ENCODE data around the gene C3orf22. TPM values are rescaled to one million over a fixed set of nuclear protein-coding genes. Genes with fewer than 3 reads are reported as not detected.

C3orf22 gene
- total RNA-seq, 1 donor from 2014 or later, result not detected

DNA sequence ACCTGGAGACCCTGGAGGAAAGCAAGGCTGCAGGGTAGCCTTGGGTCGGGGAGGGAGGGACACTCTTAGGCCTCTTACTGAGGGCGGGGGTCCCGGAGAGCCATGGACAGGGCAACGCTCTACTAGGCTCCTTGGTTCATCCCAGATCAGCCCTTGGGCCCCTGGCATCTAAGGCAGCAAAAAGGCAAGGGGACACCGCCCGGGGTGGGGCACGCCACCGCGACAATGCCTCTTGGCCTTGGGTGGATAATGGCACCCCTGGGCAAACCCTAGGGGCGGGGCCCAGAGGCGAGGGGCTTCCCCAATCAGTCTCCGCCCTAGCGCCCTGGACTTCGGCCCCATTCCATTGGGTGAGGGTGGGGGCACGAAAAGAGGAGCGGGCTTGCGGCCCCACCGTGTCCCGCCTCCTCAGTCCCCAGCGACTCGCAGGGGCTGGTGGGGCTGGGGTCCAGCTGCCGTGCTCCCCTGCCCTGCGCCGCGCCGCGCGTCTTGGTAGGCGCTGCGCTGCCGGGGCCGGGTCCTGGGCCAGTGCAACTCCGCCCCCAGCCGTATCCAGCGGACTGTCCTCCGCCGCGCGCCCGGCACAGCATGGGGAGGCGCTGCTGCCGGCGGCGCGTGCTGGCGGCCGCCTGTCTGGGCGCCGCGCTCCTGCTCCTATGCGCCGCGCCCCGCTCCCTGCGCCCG lies 34.8 kb downstream of the C3orf22 start, which contains the start of gene CHST13:
TSS of gene CHST13 (plus strand) at position 411 of the 684 bp plus-strand sequence. CDS start at position 589, 178 bp downstream.
- peak; percentile 47 for DNase-seq (ENCODE audit: low read depth, low spot score)
- no peaks in the 10 kb centered on the region for H3K36me3 Mint-ChIP-seq (ENCODE audit: low read depth)
- TF ChIP-seq, protein P1, sequence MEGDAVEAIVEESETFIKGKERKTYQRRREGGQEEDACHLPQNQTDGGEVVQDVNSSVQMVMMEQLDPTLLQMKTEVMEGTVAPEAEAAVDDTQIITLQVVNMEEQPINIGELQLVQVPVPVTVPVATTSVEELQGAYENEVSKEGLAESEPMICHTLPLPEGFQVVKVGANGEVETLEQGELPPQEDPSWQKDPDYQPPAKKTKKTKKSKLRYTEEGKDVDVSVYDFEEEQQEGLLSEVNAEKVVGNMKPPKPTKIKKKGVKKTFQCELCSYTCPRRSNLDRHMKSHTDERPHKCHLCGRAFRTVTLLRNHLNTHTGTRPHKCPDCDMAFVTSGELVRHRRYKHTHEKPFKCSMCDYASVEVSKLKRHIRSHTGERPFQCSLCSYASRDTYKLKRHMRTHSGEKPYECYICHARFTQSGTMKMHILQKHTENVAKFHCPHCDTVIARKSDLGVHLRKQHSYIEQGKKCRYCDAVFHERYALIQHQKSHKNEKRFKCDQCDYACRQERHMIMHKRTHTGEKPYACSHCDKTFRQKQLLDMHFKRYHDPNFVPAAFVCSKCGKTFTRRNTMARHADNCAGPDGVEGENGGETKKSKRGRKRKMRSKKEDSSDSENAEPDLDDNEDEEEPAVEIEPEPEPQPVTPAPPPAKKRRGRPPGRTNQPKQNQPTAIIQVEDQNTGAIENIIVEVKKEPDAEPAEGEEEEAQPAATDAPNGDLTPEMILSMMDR (conservative IDR thresholded peaks at IDR 0.05), result no peak
- H3K4me1 Mint-ChIP-seq, result peaks cover 11% of the 10 kb centered on the region
- no peaks in the 10 kb centered on the region for H3K9me3 Mint-ChIP-seq
- H3K27ac Mint-ChIP-seq (ENCODE audit: unreplicated experiment), result no peak within 1 kb of the TSS
- H3K27me3 Mint-ChIP-seq (ENCODE audit: low read depth), result peaks cover 39% of the 10 kb centered on the region
- peak within 1 kb of the TSS; percentile 68 for H3K4me3 Mint-ChIP-seq

DNA sequence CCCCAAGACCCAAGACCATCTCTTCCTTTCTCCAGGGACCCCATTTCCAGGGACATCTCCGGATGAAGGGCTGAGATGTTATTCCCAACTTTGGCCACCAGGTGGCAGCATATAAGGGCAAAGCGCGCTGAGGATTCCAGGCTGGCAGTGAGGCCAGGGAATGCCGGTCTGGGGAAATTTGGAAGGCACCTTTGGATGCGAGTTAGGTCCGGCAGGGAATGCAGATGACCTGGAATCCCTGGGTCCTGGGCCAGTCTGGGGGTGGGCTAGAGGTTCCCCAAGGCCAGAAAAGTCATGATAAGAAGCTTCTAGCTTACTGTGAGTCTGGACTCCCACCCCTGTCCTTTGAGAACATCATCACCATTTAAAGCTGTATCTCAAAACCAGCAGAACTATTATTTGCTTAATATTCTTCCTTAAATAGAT lies 36.4 kb downstream of the C3orf22 start:
- Mint-ChIP-seq H3K27me3 (ENCODE audit: low read depth) (peaks cover 33% of the 10 kb centered on the region), H3K9me3 (no peaks in the 10 kb centered on the region), H3K36me3 (ENCODE audit: low read depth) (no peaks in the 10 kb centered on the region), H3K4me3 (peak overlapping the region; percentile 54), H3K4me1 (peaks cover 13% of the 10 kb centered on the region), H3K27ac (ENCODE audit: unreplicated experiment) (no peak overlapping the region)
- peak; percentile 75 for DNase-seq (ENCODE audit: low read depth, low spot score)
- TF ChIP-seq, protein P1 (conservative IDR thresholded peaks at IDR 0.05), result peak; percentile 88

DNA sequence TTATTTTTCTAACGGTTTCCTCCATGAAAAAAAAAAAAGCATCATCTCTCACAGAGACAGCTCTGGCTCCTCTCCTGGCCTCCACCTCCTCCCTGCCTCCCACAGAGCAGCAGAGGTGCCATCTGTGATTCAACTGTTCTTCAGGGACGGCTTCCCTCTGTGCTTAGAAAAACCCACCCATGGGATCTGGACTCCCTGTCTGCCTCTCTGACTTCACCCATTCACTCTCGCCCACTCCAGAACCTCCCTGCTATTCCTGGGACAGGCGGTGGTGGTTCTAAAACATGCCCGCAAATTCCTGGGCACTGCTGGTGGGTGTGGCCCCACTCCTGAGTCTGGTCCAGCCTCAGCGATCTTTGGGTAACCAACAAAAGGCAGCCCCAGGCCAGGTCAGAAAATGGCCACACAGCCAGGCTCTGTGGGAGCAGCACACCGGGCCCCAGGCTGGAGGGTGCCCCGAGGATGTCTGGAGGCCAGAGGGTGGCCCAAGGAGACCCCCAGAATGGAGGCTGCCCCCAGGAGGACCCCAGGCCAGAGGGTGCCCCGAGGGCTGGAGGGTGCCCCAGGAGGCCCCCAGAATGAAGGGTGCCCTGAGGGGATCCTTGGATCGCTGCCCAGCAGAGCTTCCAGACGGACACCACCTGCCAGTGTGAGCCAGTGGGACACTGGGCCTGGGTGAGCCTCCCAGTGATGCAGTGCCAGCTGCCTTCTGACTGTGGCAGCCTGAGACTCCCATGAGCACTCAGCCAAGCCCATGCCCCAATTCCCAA lies 37.4 kb downstream of the C3orf22 start:
- no peak overlapping the region for H3K4me3 Mint-ChIP-seq
- H3K4me1 Mint-ChIP-seq, result peaks cover 13% of the 10 kb centered on the region
- TF ChIP-seq, protein P1 (conservative IDR thresholded peaks at IDR 0.05), result no peak
- H3K27me3 Mint-ChIP-seq (ENCODE audit: low read depth), result peaks cover 33% of the 10 kb centered on the region
- DNase-seq (ENCODE audit: low read depth, low spot score), result no peak
- H3K9me3 Mint-ChIP-seq, result no peaks in the 10 kb centered on the region
- no peak overlapping the region for H3K27ac Mint-ChIP-seq (ENCODE audit: unreplicated experiment)
- H3K36me3 Mint-ChIP-seq (ENCODE audit: low read depth), result no peaks in the 10 kb centered on the region

DNA sequence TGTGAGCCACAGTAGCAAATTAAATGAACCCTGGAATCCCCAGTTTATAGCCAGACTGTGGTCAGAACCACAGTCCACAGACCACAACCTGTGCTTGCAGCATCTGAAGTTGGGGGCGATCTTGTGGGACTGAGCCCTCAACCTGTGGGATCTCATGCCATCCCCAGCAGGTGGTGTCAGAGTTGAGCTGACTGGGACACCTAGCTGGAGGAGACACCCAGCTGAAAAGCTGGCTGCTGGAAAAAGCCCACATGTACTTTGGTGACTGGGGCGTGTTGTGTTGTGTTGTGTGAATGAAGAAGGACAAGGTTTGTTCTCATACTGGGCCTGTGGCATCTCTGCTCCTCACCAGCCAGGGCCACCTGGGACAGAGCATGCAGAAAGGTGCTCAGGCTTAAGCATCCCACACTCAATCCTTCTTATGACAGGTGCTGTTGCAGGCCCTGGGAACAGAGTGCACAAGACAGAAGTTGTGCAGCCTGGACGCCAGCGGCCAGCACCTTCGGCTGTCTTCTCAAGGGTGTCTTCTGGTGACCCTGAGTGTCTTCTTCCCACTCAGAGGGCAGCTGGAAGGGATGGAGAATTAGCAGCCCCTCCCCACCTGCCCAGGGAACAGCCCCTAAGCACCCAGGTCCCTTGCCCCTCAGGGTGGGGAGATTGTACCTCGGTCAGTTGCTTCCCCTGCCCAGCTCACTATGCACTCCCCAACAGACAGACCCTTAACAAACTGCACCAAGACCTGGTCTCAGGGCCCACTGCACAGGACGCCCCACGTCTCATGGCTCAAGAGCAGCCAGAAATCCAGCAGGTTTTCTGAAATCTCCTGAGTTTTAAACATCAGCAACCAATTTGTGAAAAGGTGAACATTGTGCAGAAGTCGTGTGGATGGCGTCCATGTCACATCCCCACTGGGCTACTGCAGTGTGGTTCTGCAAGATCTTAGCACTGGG lies 39.0 kb downstream of the C3orf22 start:
- Mint-ChIP-seq H3K36me3 (ENCODE audit: low read depth) (no peaks in the 10 kb centered on the region), H3K4me1 (peaks cover 13% of the 10 kb centered on the region)
- TF ChIP-seq, protein P1 (conservative IDR thresholded peaks at IDR 0.05), result no peak

DNA sequence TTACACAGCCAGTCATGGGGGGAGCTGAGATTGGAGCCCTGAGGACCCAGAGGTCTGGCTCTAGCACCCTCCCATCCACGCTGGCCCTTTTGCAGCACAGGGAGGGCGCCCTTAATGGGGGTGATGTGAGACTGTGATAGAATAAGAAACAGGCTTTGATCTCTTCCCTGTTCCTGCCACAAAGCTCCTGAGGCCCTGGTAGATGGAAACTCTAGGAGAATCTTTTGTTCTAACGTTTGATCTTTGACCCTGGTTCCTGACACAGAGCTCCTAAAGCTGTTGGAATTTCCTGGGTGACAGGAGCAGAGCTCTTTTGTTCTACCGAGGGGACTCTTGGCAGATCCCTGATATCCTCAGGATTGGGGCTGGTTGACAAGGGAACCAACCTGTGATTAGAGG lies 40.0 kb downstream of the C3orf22 start:
- no peak overlapping the region for H3K4me3 Mint-ChIP-seq
- H3K36me3 Mint-ChIP-seq (ENCODE audit: low read depth), result no peaks in the 10 kb centered on the region
- TF ChIP-seq, protein P1 (conservative IDR thresholded peaks at IDR 0.05), result no peak
- no peak overlapping the region for H3K27ac Mint-ChIP-seq (ENCODE audit: unreplicated experiment)
- H3K4me1 Mint-ChIP-seq, result peaks cover 13% of the 10 kb centered on the region
- no peak for DNase-seq (ENCODE audit: low read depth, low spot score)
- H3K9me3 Mint-ChIP-seq, result no peaks in the 10 kb centered on the region
- peaks cover 18% of the 10 kb centered on the region for H3K27me3 Mint-ChIP-seq (ENCODE audit: low read depth)

More for the DNA sequence above, 39.0 kb downstream of the C3orf22 start:
- Mint-ChIP-seq H3K4me3 (no peak overlapping the region), H3K27ac (ENCODE audit: unreplicated experiment) (no peak overlapping the region), H3K9me3 (no peaks in the 10 kb centered on the region), H3K27me3 (ENCODE audit: low read depth) (peaks cover 24% of the 10 kb centered on the region)
- DNase-seq (ENCODE audit: low read depth, low spot score), result no peak
